ENCODE data around the gene COX7C. TPM values are rescaled to one million over a fixed set of nuclear protein-coding genes. Genes with fewer than 3 reads are reported as not detected.
"Not testable (repeated sequence)": the region's sequence is repeated elsewhere in the genome, so short reads cannot be mapped to it uniquely, and the experiment has no call there.

COX7C gene
- total RNA-seq (100 to 1,000 TPM; 474 to 489 TPM), polyA plus RNA-seq (100 to 1,000 TPM; 765 to 807 TPM)

- peaks cover 3 to 9% of the 10 kb centered on the region in 2 donors for H3K27me3 Mint-ChIP-seq
- peak; percentile 92 to 96 (median 95) for DNase-seq
- Histone ChIP-seq H3K9me3 (ENCODE audit: control insufficient read depth in 1 of 2, low read length in 2 of 2) (no peaks in the 10 kb centered on the region), H3K36me3 (ENCODE audit: insufficient read depth, low read length) (peaks cover 21% of the 10 kb centered on the region), H3K27me3 (ENCODE audit: insufficient read depth, low read length) (no peaks in the 10 kb centered on the region), H3K27ac (ENCODE audit: low read depth, low read length) (peak within 1 kb of the TSS; percentile 98), H3K4me3 (ENCODE audit: low read length in 2 of 2) (peak within 1 kb of the TSS; percentile 82 to 98), H3K4me1 (ENCODE audit: insufficient read depth, low read length) (peaks cover 17% of the 10 kb centered on the region)
- H3K9me3 Mint-ChIP-seq, result no peaks in the 10 kb centered on the region
- peaks cover 37 to 49% of the 10 kb centered on the region in 2 donors for H3K36me3 Mint-ChIP-seq
- peaks cover 15 to 36% (median 27%) of the 10 kb centered on the region in 4 donors for H3K4me1 Mint-ChIP-seq
- intact Hi-C loops (cut with micrococcal nuclease), result loop anchor here (1.0 to 5.0 kb wide), 3 partner anchors 649 to 1650 kb away; partner anchors contain the start of genes RASA1 and TMEM161B
- peak within 1 kb of the TSS; percentile 95 to 100 (median 100) for H3K4me3 Mint-ChIP-seq
- peak within 1 kb of the TSS; percentile 97 to 100 (median 100) for H3K27ac Mint-ChIP-seq
- CTCF ChIA-PET (ENCODE audit: partially characterized antibody), result no interaction called here
- POLR2A ChIA-PET (ENCODE audit: partially characterized antibody), result interaction anchor here (0.6 to 2.6 kb wide), 4 partner anchors 504 to 794 kb away, joined by 3 to 17 read pairs (median 4); partner anchors contain the start of gene CCNH
Measured at GRCh38 chr5:86617756-86618576, at the start of gene COX7C. Gene COX7C (plus strand): TSS chr5:86617941. CDS start chr5:86618056, 115 bp downstream.

- H3K27ac Mint-ChIP-seq; H3K4me3 ChIP-seq (ENCODE audit: low read length in 2 of 2); H3K4me1 ChIP-seq (ENCODE audit: insufficient read depth, low read length); CTCF ChIA-PET (ENCODE audit: partially characterized antibody); H3K9me3 Mint-ChIP-seq; H3K27me3 Mint-ChIP-seq; intact Hi-C loops (cut with micrococcal nuclease); H3K27me3 ChIP-seq (ENCODE audit: insufficient read depth, low read length); H3K9me3 ChIP-seq (ENCODE audit: control insufficient read depth in 1 of 2, low read length in 2 of 2); DNase-seq; H3K36me3 ChIP-seq (ENCODE audit: insufficient read depth, low read length); H3K36me3 Mint-ChIP-seq; POLR2A ChIA-PET (ENCODE audit: partially characterized antibody); H3K4me1 Mint-ChIP-seq; H3K27ac ChIP-seq (ENCODE audit: low read depth, low read length): not testable (repeated sequence)
- H3K4me3 Mint-ChIP-seq, result peak overlapping the region in 1 of 8 donors; percentile 7
Measured at GRCh38 chr5:86569522-86570426, 48.0 kb upstream of the COX7C start.

- POLR2A ChIA-PET (ENCODE audit: partially characterized antibody), result no interaction called here
- Histone ChIP-seq H3K4me3 (ENCODE audit: low read length in 2 of 2) (no peak overlapping the region), H3K27ac (ENCODE audit: low read depth, low read length) (no peak overlapping the region), H3K27me3 (ENCODE audit: insufficient read depth, low read length) (no peaks in the 10 kb centered on the region), H3K9me3 (ENCODE audit: control insufficient read depth in 1 of 2, low read length in 2 of 2) (no peaks in the 10 kb centered on the region), H3K36me3 (ENCODE audit: insufficient read depth, low read length) (no peaks in the 10 kb centered on the region), H3K4me1 (ENCODE audit: insufficient read depth, low read length) (no peaks in the 10 kb centered on the region)
- peaks cover 0 to 4% (median 0%) of the 10 kb centered on the region in 4 donors for H3K4me1 Mint-ChIP-seq
- peaks cover 0 to 4% of the 10 kb centered on the region in 2 donors for H3K27me3 Mint-ChIP-seq
- H3K36me3 Mint-ChIP-seq, result no peaks in the 10 kb centered on the region
- peak in 1 of 5 donors; percentile 16 for DNase-seq
- intact Hi-C loops (cut with micrococcal nuclease), result no loop called here
- CTCF ChIA-PET (ENCODE audit: partially characterized antibody), result no interaction called here
- no peak overlapping the region for H3K27ac Mint-ChIP-seq
- peaks cover 0 to 2% (median 0%) of the 10 kb centered on the region in 8 donors for H3K9me3 Mint-ChIP-seq
- no peak overlapping the region for H3K4me3 Mint-ChIP-seq
Measured at GRCh38 chr5:86570427-86571083, 47.2 kb upstream of the COX7C start.

- H3K36me3 Mint-ChIP-seq; CTCF ChIA-PET (ENCODE audit: partially characterized antibody); H3K4me1 ChIP-seq (ENCODE audit: insufficient read depth, low read length); H3K27me3 ChIP-seq (ENCODE audit: insufficient read depth, low read length); H3K4me3 ChIP-seq (ENCODE audit: low read length in 2 of 2); H3K4me3 Mint-ChIP-seq; intact Hi-C loops (cut with micrococcal nuclease); H3K36me3 ChIP-seq (ENCODE audit: insufficient read depth, low read length); H3K4me1 Mint-ChIP-seq; POLR2A ChIA-PET (ENCODE audit: partially characterized antibody); H3K9me3 ChIP-seq (ENCODE audit: control insufficient read depth in 1 of 2, low read length in 2 of 2); H3K9me3 Mint-ChIP-seq; H3K27me3 Mint-ChIP-seq; H3K27ac ChIP-seq (ENCODE audit: low read depth, low read length); DNase-seq; H3K27ac Mint-ChIP-seq: not testable (repeated sequence)
Measured at GRCh38 chr5:86571109-86571508, 46.6 kb upstream of the COX7C start.

GRCh38 chr5:86572825-86573517 is 44.8 kb upstream of the COX7C start:
- Histone ChIP-seq H3K4me1 (ENCODE audit: insufficient read depth, low read length) (no peaks in the 10 kb centered on the region), H3K27me3 (ENCODE audit: insufficient read depth, low read length) (no peaks in the 10 kb centered on the region), H3K36me3 (ENCODE audit: insufficient read depth, low read length) (no peaks in the 10 kb centered on the region), H3K27ac (ENCODE audit: low read depth, low read length) (no peak overlapping the region), H3K4me3 (ENCODE audit: low read length in 2 of 2) (no peak overlapping the region), H3K9me3 (ENCODE audit: control insufficient read depth in 1 of 2, low read length in 2 of 2) (no peaks in the 10 kb centered on the region)
- H3K27me3 Mint-ChIP-seq, result peaks cover 0 to 7% of the 10 kb centered on the region in 2 donors
- intact Hi-C loops (cut with micrococcal nuclease), result no loop called here
- no peak for DNase-seq
- ChIA-PET POLR2A (ENCODE audit: partially characterized antibody) (no interaction called here), CTCF (ENCODE audit: partially characterized antibody) (no interaction called here)
- peaks cover 0 to 4% (median 0%) of the 10 kb centered on the region in 4 donors for H3K4me1 Mint-ChIP-seq
- H3K4me3 Mint-ChIP-seq, result no peak overlapping the region
- H3K36me3 Mint-ChIP-seq, result no peaks in the 10 kb centered on the region
- peaks cover 0 to 2% (median 0%) of the 10 kb centered on the region in 8 donors for H3K9me3 Mint-ChIP-seq
- H3K27ac Mint-ChIP-seq, result no peak overlapping the region

GRCh38 chr5:86579502-86579901 is 38.2 kb upstream of the COX7C start:
- H3K9me3 ChIP-seq (ENCODE audit: control insufficient read depth in 1 of 2, low read length in 2 of 2), result no peaks in the 10 kb centered on the region
- no peaks in the 10 kb centered on the region for H3K36me3 ChIP-seq (ENCODE audit: insufficient read depth, low read length)
- intact Hi-C loops (cut with micrococcal nuclease), result no loop called here
- Mint-ChIP-seq H3K4me3 (no peak overlapping the region), H3K27me3 (peaks cover 6 to 15% of the 10 kb centered on the region in 2 donors), H3K4me1 (no peaks in the 10 kb centered on the region), H3K36me3 (peaks cover 0 to 1% of the 10 kb centered on the region in 2 donors), H3K27ac (no peak overlapping the region), H3K9me3 (peaks cover 0 to 10% (median 2%) of the 10 kb centered on the region in 8 donors)
- no peak overlapping the region for H3K4me3 ChIP-seq (ENCODE audit: low read length in 2 of 2)
- no peak for DNase-seq
- no peak overlapping the region for H3K27ac ChIP-seq (ENCODE audit: low read depth, low read length)
- ChIA-PET CTCF (ENCODE audit: partially characterized antibody) (no interaction called here), POLR2A (ENCODE audit: partially characterized antibody) (no interaction called here)
- no peaks in the 10 kb centered on the region for H3K4me1 ChIP-seq (ENCODE audit: insufficient read depth, low read length)
- H3K27me3 ChIP-seq (ENCODE audit: insufficient read depth, low read length), result no peaks in the 10 kb centered on the region

All from CD4-positive, alpha-beta memory T cell (primary cell).